ENCODE results near the gene NAT16. TPM values are rescaled to one million over a fixed set of nuclear protein-coding genes. Genes with fewer than 3 reads are reported as not detected.

NAT16 gene
- total and polyA plus RNA-seq, 9 of the 15 experiments (the other 6 are each of a cell fraction or from before 2014, with no cell fraction given) = 0.04 TPM; not detected in 8

- CTCF ChIA-PET (ENCODE audit: low intra/inter-chr PET ratio) = no interaction called here
- Histone ChIP-seq H3K27ac (ENCODE audit: extremely low read depth, low read depth, low read length) (no peak overlapping the region), H3K79me2 (ENCODE audit: control insufficient read depth, insufficient read depth, low read length) (no peaks in the 10 kb centered on the region), H3K4me3 (no peak overlapping the region), H3K9me3 (replicated peaks; ENCODE audit: control insufficient read depth, insufficient read depth, low read depth, low read length) (no peaks in the 10 kb centered on the region), H4K20me1 (replicated peaks; ENCODE audit: control insufficient read depth, insufficient read depth, low read length) (no peaks in the 10 kb centered on the region), H3K36me3 (ENCODE audit: control insufficient read depth, insufficient read depth, low read length) (peaks cover 9% of the 10 kb centered on the region; the same call in 1 of the 3 replicates), H3K9me1 (ENCODE audit: control insufficient read depth, insufficient read depth, low read length) (no peaks in the 10 kb centered on the region), H3K9ac (ENCODE audit: insufficient read depth in 1 of 2, low read depth in 2 of 2, low read length in 2 of 2) (peak overlapping the region in 1 of 2 experiments; percentile 64; a peak in 2 of 4 replicates), H2AFZ (ENCODE audit: low read depth, low read length) (no peak overlapping the region), H3K4me2 (ENCODE audit: insufficient read depth, low read length) (no peak overlapping the region), H3K4me1 (replicated peaks in 1 of 2; ENCODE audit: control insufficient read depth in 2 of 2, insufficient read depth in 2 of 2, low read length in 2 of 2) (peaks cover 9 to 37% of the 10 kb centered on the region in 2 experiments), H3K27me3 (ENCODE audit: control insufficient read depth in 2 of 2, insufficient read depth in 2 of 2, low read length in 2 of 2) (peaks cover 0 to 7% of the 10 kb centered on the region in 2 experiments; a peak in 1 of 5 replicates)
- no TSS peak for BruUV-seq (replicated peaks)
- in situ Hi-C loops (cut with MboI) = no loop called here
- 66% methylated on average over 49 of the region's 75 CpGs for WGBS (ENCODE audit: insufficient coverage, low coverage, missing lambda C conversion rate)
- ATAC-seq (no peak), DNase-seq (ENCODE audit: extremely low read depth in 1 of 4, low spot score in 3 of 4) (peak in 1 of 4 experiments; percentile 18), FAIRE-seq (no peak)
- POLR2A ChIA-PET = interaction anchor here (0.6 to 1.5 kb wide), 2 partner anchors 14 to 37 kb away, joined by 3 to 8 read pairs; no protein-coding TSS in a partner anchor
- TF ChIP-seq STAT5A (IDR thresholded peaks at IDR 0.05; ENCODE audit: borderline replicate concordance, low read length) = no peak
- no peak for TF ChIP-seq ZNF140 (CRISPR knock-in tag; IDR thresholded peaks at IDR 0.05)
- no peak for TF ChIP-seq ZFP30 (CRISPR knock-in tag; IDR thresholded peaks at IDR 0.05; ENCODE audit: borderline replicate concordance)
- no peak for TF ChIP-seq SMARCE1 (IDR thresholded peaks at IDR 0.05)
- TF ChIP-seq SRSF1 (IDR thresholded peaks at IDR 0.05; ENCODE audit: low read depth, low read length) = no peak
- TF ChIP-seq, protein P1, sequence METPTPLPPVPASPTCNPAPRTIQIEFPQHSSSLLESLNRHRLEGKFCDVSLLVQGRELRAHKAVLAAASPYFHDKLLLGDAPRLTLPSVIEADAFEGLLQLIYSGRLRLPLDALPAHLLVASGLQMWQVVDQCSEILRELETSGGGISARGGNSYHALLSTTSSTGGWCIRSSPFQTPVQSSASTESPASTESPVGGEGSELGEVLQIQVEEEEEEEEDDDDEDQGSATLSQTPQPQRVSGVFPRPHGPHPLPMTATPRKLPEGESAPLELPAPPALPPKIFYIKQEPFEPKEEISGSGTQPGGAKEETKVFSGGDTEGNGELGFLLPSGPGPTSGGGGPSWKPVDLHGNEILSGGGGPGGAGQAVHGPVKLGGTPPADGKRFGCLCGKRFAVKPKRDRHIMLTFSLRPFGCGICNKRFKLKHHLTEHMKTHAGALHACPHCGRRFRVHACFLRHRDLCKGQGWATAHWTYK (CRISPR knock-in tag; IDR thresholded peaks at IDR 0.05) = no peak
- TF ChIP-seq TAL1 (IDR thresholded peaks at IDR 0.05) = no peak
- TF ChIP-seq ETV5 (CRISPR knock-in tag; IDR thresholded peaks at IDR 0.05; ENCODE audit: low read depth) = no peak
- TF ChIP-seq, protein P2, sequence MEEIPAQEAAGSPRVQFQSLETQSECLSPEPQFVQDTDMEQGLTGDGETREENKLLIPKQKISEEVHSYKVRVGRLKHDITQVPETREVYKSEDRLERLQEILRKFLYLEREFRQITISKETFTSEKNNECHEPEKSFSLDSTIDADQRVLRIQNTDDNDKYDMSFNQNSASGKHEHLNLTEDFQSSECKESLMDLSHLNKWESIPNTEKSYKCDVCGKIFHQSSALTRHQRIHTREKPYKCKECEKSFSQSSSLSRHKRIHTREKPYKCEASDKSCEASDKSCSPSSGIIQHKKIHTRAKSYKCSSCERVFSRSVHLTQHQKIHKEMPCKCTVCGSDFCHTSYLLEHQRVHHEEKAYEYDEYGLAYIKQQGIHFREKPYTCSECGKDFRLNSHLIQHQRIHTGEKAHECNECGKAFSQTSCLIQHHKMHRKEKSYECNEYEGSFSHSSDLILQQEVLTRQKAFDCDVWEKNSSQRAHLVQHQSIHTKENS (CRISPR knock-in tag; IDR thresholded peaks at IDR 0.05) = no peak
- no peak for TF ChIP-seq NFYB (IDR thresholded peaks at IDR 0.05; ENCODE audit: extremely low read depth, insufficient read length)
- no peak for TF ChIP-seq MAX (CRISPR knock-in tag; IDR thresholded peaks at IDR 0.05)
- intact Hi-C loops (cut with micrococcal nuclease) = no loop called here
These were observed 21.9 kb upstream of the NAT16 start for GRCh38 chr7:101201695-101202602.
